Activated CD8-positive, alpha-beta memory T cell treated with anti-CD3 and anti-CD28 coated beads for 36 hours (primary cell): ENCODE data around the gene EXOG. TPM values are rescaled to one million over a fixed set of nuclear protein-coding genes. Genes with fewer than 3 reads are reported as not detected.

Source experiments
- CTCF ChIA-PET: fragments of 350-600 bp; sonication (Branson Sonifier 250); formaldehyde crosslinking; loops from one replicate; lab custom pipeline; 2021; ENCODE audit warnings: antibody characterized with exemption; lab: Charles Lee
- POLR2A ChIA-PET: fragments of 350-600 bp; sonication (Branson Sonifier 250); formaldehyde crosslinking; loops from one replicate; lab custom pipeline; 2021; ENCODE audit warnings: antibody characterized with exemption; lab: Charles Lee
- total RNA-seq, 2 experiments: library from RNA; stranded (reverse); gene quantifications; one replicate each; pipeline ENCODE4 v1.2.3, GENCODE V29; 2021

EXOG gene
- total RNA-seq, 2 experiments from 2014 or later, result 16.7 to 17.7 TPM

DNA sequence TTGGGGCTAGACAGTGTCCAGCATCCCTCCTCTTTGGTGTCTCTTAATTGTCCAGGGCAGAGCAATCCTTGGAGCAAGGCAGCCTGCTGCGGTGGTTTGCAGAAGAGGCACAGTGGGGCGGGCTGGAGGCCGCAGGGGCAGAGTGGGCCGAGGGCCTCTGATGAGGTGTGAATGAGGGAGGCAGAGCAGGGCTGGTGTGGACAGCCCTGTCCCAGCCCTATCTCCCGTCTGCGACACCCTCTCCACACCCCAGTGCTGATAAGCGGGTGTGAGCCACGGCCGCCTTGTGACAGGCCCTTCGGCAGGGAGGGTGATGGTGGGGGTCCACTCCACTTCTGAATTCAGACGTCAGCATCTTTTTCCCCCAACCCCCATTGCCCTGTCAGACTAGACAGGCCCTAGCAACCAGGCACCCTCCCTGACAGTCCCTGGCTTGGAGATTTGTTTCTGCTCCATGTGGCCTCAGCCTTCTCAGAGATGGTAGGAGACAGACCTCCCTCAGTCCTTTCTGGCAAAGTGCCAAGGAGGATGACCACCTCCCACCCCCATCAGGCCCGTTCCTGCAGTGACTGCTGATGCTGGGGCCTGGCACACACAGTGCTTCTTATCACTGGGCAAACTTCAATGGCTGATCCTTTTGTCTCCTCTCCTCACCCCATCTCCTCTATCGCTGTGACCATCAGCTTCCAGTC lies 37.3 kb downstream of the EXOG start:
- ChIA-PET POLR2A (no interaction called here), CTCF (interaction anchor here (0.5 kb wide), 1 partner anchor 37 kb away, joined by 3 read pairs; no protein-coding TSS in a partner anchor)

DNA sequence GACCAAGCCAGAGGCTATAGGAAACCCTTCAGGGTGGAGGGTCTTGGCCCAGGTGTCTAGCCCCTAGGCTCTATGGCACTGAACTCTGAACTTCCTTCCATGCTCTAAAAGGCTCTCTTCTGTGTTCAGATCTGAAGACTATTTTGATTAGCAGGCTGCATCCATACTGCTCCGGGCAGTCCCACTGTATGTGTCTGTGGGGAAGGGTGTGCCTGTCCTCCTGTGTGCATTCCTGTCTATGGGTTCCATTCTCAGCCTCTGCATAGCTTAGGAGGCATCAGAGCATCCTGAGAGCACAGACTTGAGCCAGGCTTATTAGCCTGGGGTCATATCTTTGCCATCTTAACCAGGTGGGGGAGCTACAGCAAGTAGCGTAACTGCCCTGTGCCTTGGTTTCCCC lies 38.0 kb downstream of the EXOG start:
- ChIA-PET POLR2A (no interaction called here), CTCF (interaction anchor here (0.5 kb wide), 1 partner anchor 37 kb away, joined by 3 read pairs; no protein-coding TSS in a partner anchor)

DNA sequence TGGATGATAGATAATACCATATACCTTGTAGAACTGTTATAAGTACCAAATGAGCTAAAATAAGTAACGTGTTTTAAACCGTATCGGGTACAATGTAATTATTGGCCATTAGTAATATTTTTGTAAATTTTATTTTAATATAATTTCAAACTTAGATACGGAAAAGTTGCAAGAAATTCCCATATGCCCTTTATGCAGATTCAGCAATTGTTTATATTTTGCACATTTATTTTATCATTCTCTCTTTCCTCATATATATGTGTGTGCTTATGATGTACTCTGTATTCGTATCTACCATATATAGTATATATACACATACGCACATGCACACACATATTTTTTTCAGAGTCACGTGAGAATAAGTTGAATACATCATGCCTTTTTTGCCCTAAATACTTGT lies 38.5 kb downstream of the EXOG start:
- CTCF ChIA-PET, result no interaction called here
- POLR2A ChIA-PET, result no interaction called here

DNA sequence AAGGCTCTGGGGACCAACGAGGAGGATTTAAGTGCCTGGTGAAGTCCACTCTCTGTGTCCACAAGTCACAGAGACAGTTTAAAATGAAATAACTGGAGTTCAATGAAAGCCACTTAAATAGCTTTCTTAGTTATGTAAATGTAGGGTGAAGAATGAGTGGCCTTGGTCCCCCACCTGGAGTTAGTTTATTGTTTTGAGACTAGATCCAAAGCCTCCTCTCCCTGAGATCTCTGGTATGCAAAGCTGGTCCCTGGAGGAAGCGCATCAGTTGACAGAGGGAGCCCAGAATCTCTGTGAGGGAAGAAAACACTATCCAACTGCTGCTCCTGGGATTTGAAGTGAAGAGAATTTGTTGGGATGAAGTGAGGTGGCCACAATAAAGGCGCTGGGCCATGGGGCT lies 40.5 kb downstream of the EXOG start:
- CTCF ChIA-PET, result no interaction called here
- POLR2A ChIA-PET, result no interaction called here

GRCh38 chr3:38538773-38539353 lies 42.7 kb downstream of the EXOG start:
- CTCF ChIA-PET, result interaction anchor here (0.6 to 1.7 kb wide), 2 partner anchors 17 to 310 kb away, joined by 3 to 4 read pairs; no protein-coding TSS in a partner anchor

GRCh38 chr3:38541806-38542205 lies 45.7 kb downstream of the EXOG start:
- ChIA-PET POLR2A (no interaction called here), CTCF (no interaction called here)

More at GRCh38 chr3:38538773-38539353, 42.7 kb downstream of the EXOG start:
- POLR2A ChIA-PET, result no interaction called here

DNA sequence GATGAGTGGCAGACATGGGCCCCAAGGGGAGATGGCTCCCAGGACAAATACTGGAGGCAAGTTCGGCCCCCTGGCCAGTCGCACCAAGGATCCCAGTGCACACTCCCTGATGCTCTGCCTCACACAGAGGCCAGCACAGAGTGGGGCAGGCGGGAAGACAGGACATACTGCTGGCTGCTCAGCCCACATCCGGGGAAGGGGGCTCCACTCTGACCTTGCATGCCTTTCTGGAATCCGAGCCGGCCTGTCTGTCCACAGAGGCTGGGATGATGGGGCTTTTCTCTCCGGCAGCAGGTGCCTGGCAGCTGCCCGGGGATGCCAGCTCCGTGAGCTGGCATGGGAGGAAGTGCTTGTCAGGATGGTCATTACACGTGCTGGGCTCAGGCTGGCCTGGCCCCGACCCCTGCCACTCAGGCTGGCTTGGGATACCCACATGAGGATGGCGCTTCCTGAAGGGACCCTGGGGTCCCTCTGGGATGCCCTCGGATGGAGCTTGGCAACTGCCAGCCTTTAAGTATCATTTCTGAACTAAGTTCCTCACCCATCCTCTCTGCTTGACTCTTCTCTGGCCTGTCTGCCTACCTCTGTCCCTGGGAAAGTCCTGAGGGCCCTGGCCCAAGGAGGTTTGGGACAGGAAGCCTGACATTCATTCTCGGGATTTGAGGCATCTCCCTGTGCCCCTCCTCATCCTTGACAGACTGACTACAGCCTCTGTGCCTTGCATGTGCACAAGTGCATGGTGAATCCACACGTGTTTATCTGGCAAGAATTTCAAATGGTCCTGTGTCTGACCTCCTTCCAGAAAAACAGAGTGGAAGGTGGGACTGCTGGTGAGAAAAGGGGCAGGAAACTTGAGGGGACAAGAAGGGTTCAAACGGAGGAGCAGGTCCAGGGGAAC lies 46.5 kb downstream of the EXOG start:
- ChIA-PET CTCF (no interaction called here), POLR2A (no interaction called here)

GRCh38 chr3:38543586-38543985 lies 47.4 kb downstream of the EXOG start:
- POLR2A ChIA-PET, result no interaction called here

DNA sequence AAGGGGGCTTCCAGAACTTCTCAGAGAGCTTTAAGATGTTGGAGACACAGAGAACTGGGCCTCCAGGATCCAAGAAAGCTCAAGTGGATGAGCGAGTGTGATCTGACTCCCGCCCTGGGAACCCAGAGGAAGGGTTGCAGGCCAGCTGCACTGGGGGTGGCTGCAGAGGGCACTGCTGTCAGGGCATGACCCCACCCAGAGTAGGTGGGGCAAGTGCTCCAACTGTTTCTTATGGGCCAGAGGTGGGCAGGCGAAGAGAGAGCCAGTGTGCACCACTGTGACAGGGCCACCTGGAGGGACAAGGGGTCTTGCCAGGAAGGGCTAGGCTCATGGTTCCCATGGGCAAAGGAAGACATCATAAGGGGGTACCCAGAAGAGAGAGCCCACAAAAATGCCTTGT lies 48.8 kb downstream of the EXOG start:
- CTCF ChIA-PET, result interaction anchor here (0.6 to 1.0 kb wide), 2 partner anchors 34 to 143 kb away, joined by 3 read pairs; no protein-coding TSS in a partner anchor
- POLR2A ChIA-PET, result no interaction called here

More at GRCh38 chr3:38543586-38543985, 47.4 kb downstream of the EXOG start:
- CTCF ChIA-PET, result no interaction called here

- CTCF ChIA-PET, result no interaction called here
- POLR2A ChIA-PET, result no interaction called here
These were observed 49.4 kb downstream of the EXOG start for GRCh38 chr3:38545550-38545949.

DNA sequence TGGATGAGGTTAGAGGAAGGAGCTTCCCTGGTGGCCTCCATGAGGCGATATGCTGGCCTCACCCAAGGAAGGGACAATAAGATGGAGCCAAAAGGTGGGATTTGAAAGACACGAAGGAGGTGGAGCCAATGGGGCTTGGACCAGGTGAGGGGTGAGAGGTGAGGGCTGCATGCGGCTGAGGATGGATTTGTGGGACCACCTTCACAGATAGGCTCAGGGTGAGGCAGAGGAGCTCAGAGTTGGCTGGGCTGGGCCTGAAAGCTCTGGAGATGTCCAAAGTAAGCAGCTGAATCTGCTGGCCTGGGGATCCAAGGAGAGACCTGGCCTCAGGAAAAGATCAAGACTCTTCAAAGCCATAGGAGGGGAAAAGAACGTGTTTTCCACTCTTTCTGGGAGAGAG lies 49.8 kb downstream of the EXOG start:
- ChIA-PET CTCF (no interaction called here), POLR2A (no interaction called here)

- ChIA-PET POLR2A (no interaction called here), CTCF (no interaction called here)
These were observed 52.2 kb downstream of the EXOG start for GRCh38 chr3:38548154-38548931.

- ChIA-PET POLR2A (no interaction called here), CTCF (no interaction called here)
These were observed 52.9 kb downstream of the EXOG start for GRCh38 chr3:38549082-38549481.

DNA sequence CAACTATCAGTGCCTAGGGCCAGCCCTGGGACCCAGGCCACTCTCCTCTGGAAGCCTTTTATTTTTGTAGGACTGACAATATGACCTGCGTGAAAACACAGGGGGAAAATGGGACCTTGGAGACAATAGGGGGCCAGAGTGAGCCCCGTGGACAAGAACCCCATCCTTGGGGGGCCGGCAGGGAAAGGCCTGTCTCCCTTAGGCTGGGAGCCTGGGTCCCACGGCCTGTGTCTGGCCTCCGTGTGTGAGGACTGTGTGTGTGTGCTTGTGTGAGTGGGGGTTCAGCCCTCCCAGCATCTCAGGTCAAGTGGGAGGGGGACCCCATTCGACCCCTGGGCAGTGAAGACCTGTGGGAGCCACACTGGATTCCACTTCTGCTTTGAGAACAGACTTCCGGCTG lies 53.3 kb downstream of the EXOG start:
- CTCF ChIA-PET, result no interaction called here
- POLR2A ChIA-PET, result no interaction called here

DNA sequence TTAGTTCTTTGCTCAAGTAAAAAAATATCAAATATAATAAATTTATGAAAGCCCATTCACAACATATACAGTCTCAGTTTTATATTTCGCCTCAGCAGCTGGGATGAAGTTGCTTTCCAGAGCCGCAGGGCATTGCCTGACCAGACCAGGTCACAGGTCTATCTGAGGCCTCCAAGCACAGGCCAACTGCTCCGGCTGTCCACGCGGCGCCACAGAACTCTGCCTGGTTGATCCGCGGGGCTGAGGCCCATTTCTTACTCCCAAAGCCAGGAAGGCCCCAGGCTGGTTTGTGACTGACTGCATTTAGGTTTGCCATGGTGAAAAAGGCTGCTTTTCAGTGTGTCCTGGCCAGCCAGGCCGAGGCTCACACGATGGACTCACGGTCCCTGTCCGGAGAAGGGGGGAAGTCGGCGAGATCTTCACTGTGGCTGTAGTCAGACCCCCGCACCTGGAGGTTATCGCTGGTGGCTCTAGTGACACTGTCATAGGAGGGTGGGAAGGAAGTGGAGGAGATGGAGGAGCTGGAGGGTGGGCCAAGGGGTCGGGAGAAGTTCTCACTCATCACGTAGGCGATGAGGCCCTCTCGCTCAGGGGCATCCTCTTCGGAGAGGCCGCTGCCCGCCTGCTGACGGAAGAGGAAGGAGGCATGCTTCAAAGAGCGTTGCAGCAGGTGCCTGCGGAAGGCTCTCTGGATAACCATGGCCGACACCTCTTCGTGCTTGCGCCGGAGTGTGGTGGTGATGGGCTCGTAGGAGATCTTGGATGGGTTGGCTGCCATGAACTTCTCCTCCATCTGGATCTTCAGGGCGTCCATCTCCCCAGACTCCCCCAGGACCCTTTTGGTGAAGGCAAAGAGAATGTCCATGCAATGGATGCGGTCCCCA lies 54.1 kb downstream of the EXOG start:
- POLR2A ChIA-PET, result no interaction called here
- CTCF ChIA-PET, result no interaction called here

DNA sequence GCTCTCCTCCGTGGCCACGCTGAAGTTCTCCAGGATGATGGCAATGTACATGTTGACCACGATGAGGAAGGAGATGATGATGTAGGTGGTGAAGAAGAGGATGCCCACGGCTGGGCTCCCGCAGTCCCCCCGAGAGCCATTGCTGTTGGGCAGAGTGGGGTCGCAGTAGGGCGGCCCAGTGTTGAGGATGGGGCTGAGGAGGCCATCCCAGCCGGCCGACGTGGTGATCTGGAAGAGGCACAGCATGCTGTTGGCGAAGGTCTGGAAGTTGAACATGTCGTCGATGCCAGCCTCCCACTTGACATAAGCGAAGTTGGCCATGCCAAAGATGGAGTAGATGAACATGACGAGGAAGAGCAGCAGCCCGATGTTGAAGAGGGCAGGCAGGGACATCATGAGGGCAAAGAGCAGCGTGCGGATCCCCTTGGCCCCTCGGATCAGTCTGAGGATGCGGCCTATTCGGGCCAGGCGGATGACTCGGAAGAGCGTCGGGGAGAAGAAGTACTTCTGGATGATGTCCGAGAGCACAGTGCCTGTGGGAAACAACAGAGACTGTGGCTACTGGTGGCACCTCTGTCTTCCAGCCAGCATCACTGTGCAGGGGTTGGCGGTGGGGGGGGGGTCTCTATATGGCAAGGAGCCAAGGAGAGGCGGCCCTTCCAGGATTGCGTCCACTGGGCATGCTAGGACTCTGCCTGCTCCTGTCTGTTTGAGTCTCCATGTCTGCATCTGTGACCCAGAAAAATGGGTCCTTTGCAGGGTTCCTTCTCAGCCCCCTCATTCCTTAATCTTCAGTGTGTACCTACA lies 55.1 kb downstream of the EXOG start:
- ChIA-PET POLR2A (no interaction called here), CTCF (no interaction called here)

DNA sequence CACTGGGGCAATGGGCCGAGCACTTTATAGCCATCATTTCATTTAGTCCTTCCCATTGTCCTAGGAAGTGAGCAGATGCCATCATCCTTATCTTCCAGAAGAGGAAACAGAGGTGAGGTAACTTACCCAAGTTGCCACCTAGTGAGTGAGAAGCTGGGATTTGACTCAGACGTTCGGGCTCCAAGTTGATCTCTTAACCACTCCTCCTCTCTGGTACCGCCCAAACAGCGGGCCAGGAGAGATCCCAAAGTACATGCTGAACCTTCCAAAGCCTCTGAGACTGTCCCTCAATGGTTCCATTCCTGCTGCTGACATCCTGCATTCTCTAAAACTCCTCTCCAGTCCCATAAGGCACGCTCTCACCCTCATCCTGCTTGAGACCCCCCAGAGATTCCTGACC lies 56.2 kb downstream of the EXOG start:
- ChIA-PET POLR2A (no interaction called here), CTCF (no interaction called here)

GRCh38 chr3:38553071-38553470 lies 56.9 kb downstream of the EXOG start:
- ChIA-PET CTCF (no interaction called here), POLR2A (no interaction called here)
